ENCODE data around the gene ZNF821. TPM values are rescaled to one million over a fixed set of nuclear protein-coding genes. Genes with fewer than 3 reads are reported as not detected.
"Not testable (repeated sequence)": the region's sequence is repeated elsewhere in the genome, so short reads cannot be mapped to it uniquely, and the experiment has no call there.

ZNF821 gene
- total RNA-seq, 1 donor from 2014 or later = 36.7 TPM

GRCh38 chr16:71903608-71904007, 19.6 kb upstream of the ZNF821 start:
- FAIRE-seq (no peak), DNase-seq (ENCODE audit: low spot score in 2 of 2) (no peak)

DNA sequence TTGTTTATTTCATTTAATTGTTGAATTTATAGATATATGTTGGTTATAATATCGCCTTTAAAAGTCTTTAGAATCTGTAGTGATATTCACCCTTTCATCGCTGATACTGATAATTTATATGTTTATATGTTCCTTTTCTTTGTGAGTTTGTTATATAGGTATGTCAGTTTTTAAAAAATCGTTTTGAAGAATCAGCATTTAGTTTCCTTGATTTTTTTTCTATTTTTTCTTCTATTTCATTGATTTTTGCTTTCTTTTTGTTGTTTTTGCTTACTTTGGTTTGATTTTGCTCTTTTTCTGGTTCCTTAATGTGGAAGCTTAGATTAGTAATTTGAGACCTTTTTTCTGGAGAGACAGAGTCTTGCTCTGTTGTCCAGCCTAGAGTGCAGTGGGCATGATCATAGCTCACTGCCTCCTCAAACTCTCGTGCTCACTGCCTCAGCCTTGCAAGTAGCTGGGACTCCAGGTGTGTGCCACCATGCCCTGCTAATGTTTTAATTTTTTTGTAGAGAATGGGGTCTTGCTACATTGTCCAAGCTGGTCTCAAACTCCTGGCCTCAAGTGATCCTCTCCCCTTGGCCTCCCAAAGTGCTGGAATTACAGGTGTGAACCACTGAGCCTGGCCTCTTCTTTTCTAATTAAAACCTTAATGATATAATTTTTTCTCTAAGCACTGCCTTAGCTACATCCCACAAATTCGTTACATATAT, 18.8 kb upstream of the ZNF821 start:
- no peak for FAIRE-seq
- DNase-seq (ENCODE audit: low spot score in 2 of 2) = no peak

- FAIRE-seq = no peak
These were observed 15.2 kb upstream of the ZNF821 start for GRCh38 chr16:71899171-71899570.

GRCh38 chr16:71896764-71897368, 12.9 kb upstream of the ZNF821 start:
- FAIRE-seq = no peak
- DNase-seq (ENCODE audit: low spot score in 2 of 2) = no peak

More at GRCh38 chr16:71899171-71899570, 15.2 kb upstream of the ZNF821 start:
- DNase-seq (ENCODE audit: low spot score in 2 of 2) = no peak

DNA sequence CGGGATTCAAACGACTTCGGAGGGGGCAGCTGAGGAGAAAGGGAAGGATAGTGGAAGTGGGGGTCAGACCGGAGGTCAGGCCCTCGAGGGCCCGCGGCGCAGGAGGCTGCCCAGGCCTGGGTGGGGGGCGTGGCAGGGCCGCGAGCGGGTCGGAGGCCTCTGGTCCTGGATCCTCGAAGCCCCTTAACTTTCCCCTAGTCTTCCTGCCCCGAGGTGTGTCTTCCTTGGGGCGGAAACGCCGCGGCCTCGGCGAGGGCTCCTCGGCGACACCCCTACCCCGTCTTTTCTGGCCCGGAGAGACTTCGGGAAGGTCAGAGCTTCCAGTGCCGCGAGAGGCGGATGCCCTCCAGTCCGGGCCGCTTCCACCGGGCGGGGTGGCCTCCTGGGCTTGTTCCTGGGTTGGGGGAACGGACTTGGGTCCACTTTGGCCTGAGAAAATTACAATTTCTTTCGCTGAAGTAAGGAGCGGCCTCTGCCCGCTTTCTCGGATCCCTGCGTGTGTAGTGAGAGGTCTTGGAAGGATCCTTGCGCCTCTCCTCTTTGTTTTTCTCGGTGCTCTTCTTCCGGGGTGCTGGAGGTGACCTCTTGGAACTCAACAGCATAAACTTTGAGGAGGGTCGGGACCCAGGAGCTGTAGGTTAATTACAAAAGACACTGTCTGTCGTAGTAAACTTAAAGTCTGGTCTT, 11.8 kb upstream of the ZNF821 start:
- FAIRE-seq = no peak
- DNase-seq (ENCODE audit: low spot score in 2 of 2) = peak in 1 of 2 donors; percentile 42

DNA sequence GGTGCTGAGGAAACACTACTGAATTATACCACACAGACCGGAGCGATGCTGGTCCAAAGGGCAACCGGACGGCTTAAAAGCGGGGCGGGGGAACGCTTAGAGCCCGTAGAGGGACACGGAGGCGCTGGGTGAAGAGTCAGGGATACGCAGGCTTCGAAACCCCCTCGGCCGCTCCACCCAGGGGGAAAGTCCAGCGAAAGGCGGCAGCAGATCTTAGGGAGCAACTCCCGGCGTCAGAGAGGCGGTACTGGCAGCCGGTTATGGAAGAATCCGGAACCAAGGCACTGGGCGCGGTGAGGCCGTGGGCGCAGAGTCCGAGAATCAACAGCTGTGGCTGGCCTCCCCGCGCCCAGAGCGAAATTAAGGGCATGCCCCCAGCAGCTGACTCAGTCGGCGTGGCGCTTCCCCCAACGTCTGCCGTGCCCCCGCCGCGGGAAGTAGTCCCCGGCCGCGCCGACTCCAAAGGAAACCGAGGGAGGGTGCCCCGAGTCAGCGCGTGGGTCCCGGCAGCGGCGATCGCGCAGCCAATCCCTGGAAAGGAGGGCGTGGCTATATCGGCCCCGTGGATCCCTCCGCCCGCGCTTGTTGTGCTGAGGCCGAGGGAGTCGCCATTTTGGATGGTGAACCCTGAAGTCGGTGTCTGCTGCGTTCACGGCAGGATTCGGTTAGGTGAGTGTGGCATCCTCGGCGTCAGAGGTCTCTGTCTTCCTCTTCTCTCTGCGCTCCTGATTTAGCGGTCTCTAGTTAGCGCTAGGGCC, 11.1 kb upstream of the ZNF821 start, which contains the start of gene IST1:
Gene IST1 (plus strand): TSS at position 611 of the 758 bp plus-strand sequence. CDS start 20,110 bp downstream, outside the sequence.
- FAIRE-seq (no peak), DNase-seq (ENCODE audit: low spot score in 2 of 2) (peak; percentile 96 to 98)

DNA sequence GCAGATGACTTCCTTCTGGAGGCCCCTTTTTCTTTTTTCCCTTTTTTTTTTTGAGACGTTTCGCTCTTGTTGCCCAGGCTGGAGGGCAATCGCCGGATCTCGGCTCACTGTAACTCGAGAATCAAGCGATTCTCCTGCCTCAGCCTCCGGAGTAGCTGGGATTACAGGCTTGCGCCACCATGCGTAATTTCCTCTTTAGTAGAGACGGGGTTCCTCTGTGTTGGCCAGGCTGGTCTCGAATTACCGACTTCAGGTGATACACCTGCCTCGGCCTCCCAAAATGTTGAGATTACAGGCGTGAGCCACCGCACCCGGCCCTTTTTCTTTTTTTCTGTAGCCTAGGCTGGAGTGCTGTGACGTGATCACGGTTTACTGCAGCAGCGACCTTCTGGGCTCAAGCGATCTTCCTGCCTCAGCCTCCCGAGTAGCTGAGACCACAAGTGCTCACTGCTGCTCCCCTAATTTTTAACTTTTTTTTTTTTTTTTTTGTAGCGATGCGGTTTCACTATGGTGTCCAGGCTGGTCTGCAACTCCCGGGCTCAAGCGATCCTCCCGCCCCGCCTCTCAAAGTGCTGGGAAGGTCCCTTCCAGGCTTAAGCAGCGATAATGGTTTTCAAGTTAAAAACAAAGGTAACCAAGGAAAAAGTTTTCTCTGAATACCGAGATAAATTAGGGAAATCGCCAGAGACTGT, 10.4 kb upstream of the ZNF821 start:
- FAIRE-seq = no peak
- DNase-seq (ENCODE audit: low spot score in 2 of 2) = no peak

DNA sequence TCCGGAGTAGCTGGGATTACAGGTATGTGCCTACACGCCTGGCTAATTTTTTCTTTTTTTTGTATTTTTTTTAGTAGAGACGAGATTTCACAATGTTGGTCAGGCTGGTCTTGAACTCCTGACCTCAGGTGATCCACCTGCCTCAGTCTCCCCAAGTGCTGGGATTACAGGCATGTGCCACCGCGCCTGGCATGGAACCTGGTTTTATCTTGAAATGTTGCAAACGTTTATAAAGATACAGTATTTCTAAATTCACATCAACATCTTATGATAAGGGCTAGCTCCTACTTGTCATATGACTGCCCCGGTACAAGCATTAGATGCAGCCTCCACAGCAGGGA, 9.9 kb upstream of the ZNF821 start:
- FAIRE-seq (no peak), DNase-seq (ENCODE audit: low spot score in 2 of 2) (no peak)

DNA sequence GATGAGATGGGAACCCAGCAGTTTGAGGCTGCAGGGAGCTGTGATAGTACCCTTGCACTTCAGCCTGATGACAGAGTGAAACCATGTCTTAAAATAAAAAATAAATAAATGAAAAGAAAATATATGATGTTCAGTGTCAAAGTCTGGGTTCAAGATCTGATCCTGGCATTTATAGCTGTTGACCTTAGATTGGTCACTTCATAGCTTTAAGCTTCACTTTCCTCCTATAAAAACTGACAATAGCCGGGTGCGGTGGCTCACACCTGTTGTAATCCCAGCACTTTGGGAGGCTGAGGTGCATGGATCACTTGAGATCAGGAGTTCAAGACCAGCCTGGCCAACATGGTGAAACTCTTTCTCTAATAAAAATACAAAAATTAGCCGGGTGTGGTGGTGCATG, 5.2 kb upstream of the ZNF821 start:
- FAIRE-seq (no peak), DNase-seq (ENCODE audit: low spot score in 2 of 2) (no peak)

GRCh38 chr16:71885261-71885650, 1.3 kb upstream of the ZNF821 start:
- FAIRE-seq (no peak), DNase-seq (ENCODE audit: low spot score in 2 of 2) (no peak)

DNA sequence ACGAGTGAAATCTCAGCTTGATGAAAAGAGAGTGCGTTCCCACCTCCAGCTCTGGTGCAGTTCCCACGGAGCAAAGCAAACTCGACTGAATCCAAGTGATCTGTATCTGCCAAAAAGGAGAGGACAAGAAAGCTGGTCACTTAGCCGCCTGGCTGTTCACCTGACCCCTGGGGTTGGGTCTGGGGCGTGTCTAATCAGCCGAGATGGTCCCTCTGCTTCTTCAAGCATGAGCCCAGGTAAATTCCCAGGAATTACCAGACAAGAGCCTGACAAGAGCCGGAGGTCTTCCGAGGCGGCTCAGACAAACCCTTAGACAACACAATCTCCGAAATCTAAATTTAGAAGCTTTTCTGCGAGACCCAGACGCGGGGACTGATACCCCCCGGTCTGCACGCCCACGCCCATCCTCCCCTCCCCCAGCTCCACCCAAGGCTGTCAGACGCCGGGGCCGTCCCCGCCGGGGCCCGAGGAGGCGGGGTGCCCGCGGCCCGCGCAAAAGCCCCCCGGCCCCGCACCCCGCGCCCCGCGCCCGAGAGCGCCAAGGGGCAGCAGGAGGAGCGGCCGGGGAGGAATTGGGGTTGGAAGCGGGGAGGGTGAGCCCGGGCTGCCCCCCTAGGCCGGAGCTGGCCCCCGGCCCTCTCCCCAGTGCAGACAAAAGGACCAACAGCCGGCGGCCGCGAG, 674 bp downstream of the ZNF821 start:
- DNase-seq (ENCODE audit: low spot score in 2 of 2) (peak in 1 of 2 donors; percentile 48), FAIRE-seq (no peak)

DNA sequence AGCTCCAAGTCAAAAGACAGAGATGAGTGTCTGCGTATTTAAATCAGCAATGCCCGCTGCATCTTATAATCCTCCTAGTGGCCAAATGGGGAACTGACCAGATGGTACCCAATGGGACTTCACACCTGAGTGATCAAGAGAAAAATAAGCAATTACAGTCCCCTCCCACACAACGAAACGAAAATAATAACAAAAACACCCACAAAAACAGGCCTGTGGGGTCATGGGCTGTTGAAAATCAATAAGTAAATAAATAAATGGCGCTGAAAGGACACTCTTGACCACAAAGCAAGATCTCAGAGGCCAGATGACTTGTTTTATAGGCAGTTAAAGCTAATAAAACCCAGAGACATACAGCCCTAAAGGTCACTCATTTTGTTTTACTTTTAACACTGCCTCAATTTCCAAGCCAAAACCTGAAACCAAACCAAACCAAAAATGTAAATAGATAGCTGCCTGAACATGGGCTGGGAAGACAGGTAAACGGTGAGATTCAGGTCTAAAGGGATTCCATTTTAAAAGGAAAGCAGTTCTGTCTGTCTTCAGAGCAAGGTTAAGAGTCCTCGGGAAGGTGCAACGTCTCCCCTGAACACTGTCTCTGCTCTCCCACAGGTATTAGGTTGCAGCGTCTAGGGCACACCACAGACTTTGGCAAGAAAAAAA, 1.3 kb downstream of the ZNF821 start:
- no peak for FAIRE-seq

DNA sequence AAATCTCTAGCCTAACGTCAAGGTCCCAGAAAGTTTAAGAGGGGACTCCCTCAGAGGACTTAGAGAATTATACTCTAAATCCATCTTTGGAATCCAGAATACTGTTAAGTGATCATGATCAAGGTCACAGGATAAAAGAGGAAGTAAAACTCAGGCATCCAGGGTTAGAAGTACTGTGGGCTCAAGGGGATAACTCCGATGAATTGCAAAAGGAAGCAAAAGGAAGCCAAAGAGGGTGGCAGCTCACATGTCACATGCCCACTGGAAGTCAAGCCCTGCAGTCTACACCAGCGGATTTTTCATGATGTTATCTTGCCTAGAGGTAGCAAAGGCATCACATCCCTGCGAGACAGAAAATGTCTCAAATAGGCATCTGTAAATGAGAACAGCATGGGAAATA, 3.8 kb downstream of the ZNF821 start:
- FAIRE-seq = no peak
- DNase-seq (ENCODE audit: low spot score in 2 of 2) = no peak

More for the DNA sequence above, 1.3 kb downstream of the ZNF821 start:
- peak; percentile 61 to 64 for DNase-seq (ENCODE audit: low spot score in 2 of 2)

GRCh38 chr16:71878911-71879310, 5.1 kb downstream of the ZNF821 start:
- no peak for FAIRE-seq
- DNase-seq (ENCODE audit: low spot score in 2 of 2) = no peak

DNA sequence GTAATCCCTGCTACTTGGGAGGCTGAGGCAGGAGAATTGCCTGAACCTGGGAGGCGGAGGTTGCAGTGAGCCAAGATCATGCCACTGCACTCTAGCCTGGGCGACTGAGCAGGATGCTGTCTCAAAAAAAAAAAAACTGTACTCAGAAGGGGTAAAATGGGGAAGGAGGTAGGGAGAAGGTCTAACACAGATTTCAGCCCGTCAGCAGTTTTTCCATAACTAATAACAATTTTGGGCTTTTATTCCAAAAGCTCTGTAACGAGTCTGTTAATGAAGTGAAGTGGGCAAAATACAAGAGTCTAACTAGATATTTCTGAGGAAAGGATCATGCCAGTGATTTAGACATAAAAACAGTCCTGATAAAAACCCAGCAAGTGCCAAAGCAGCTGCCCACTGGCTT, 10.8 kb downstream of the ZNF821 start:
- DNase-seq (ENCODE audit: low spot score in 2 of 2) (no peak), FAIRE-seq (no peak)

DNA sequence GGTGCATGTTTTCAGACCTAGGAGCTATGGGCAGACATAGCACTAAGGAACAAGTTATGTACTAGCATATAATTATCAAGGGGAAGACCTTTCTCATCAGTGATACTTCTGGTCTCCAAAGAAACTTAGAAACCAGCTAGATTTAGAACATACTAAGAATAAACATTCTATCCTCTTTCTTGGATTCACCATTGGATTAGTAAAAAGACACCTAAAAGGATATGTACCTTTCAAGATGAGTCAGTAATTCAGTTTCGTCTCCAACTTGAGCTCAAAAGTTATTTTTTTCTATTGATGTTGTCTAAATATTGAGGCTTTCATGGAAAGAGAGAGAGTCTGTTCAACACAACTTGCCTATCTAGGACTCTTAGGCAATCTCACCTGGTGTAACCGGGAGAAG, 13.2 kb downstream of the ZNF821 start:
- no peak for DNase-seq (ENCODE audit: low spot score in 2 of 2)
- no peak for FAIRE-seq

DNA sequence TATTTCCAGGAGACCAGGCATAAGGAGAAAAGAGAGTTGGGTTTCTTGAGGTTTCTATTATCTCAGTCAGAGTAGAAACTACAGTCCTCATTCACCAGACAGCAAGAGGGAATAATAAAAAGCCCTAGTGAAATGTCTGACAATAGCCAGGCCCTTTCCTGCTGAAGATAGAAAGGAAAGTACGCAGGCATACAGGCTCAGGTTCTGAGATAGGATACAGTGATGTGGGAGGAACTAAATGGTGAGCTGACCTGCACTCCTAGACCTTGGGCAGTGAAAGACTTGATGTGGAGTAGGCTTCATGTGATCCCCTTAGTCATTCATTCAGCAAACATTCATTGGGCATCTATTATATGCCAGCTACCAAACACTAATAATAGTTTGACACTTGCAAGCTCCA, 14.9 kb downstream of the ZNF821 start:
- no peak for DNase-seq (ENCODE audit: low spot score in 2 of 2)
- FAIRE-seq = no peak

DNA sequence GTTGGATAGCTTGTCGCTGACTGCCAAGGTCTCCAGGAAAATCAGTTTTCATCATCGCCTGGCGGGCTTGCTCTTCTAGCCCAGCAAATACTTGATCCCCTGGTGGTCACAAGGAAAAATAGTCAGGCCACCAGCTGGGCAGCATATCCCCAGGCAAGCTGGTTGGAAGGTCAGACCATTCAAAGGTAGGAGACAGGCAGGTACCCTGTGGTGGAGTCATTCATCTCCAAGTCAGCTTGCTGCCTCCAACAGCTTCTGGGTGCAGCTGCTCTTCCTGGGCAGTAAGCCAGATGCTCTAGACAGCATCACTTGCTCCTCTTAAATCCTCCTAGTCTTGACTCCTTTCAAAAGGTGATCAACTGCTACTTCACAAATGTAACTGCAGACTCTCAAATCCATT, 16.0 kb downstream of the ZNF821 start:
- FAIRE-seq (no peak), DNase-seq (ENCODE audit: low spot score in 2 of 2) (no peak)

DNA sequence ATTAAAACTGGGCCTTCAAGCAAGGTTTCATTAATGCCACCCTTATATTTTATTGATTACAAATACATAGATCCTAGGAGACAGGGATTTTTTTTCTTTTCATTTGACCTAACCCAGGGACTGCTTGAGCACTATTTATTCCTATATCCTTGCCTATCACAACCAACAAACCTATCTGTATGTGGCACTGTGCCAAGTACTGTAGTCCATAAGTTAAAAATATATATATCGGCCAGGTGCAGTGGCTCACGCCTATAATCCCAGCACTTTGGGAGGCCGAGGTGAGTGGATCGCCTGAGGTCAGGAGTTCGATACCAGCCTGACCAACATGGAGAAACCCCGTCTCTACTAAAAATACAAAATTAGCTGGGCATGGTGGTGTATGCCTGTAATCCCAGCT, 16.8 kb downstream of the ZNF821 start:
- DNase-seq (ENCODE audit: low spot score in 2 of 2); FAIRE-seq: not testable (repeated sequence)
